T47D (cell line): ENCODE results near the gene DNAJC1.
"Not testable (repeated sequence)": the region's sequence is repeated elsewhere in the genome, so short reads cannot be mapped to it uniquely, and the experiment has no call there.

ENCODE experiments used
- DNase-seq, 2 experiments: peaks; one replicate each; pipeline versions ENCODE4 v3.0.0 to v3.0.0-alpha.2; 2011 to 2012; ENCODE audit warnings: low read depth in 1 of 2, low spot score in 1 of 2
- JUND ChIP-seq: IDR thresholded peaks from 2 replicates; pipeline ENCODE4 v1.6.1; 2012; ENCODE audit warnings: low read depth
- in situ Hi-C: cut with HindIII; loops from 2 replicates; pipeline ENCODE4 v1.10.0; 2016; ENCODE audit warnings: low sequenced_read_pairs, low pct_unique_long_range_greater_than_20kb

The DNAJC1 gene, protein sequence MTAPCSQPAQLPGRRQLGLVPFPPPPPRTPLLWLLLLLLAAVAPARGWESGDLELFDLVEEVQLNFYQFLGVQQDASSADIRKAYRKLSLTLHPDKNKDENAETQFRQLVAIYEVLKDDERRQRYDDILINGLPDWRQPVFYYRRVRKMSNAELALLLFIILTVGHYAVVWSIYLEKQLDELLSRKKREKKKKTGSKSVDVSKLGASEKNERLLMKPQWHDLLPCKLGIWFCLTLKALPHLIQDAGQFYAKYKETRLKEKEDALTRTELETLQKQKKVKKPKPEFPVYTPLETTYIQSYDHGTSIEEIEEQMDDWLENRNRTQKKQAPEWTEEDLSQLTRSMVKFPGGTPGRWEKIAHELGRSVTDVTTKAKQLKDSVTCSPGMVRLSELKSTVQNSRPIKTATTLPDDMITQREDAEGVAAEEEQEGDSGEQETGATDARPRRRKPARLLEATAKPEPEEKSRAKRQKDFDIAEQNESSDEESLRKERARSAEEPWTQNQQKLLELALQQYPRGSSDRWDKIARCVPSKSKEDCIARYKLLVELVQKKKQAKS

GRCh38 chr10:22003177-22003963 is at the start of gene DNAJC1:
DNAJC1 (minus strand) TSS chr10:22003730; CDS start chr10:22003434, 296 bp downstream.
- no peak for TF ChIP-seq JUND
- peak; percentile 67 to 95 for DNase-seq
- in situ Hi-C loops: no loop called here

GRCh38 chr10:22053048-22053447 is 49.5 kb upstream of the DNAJC1 start:
- DNase-seq: no peak
- in situ Hi-C loops: no loop called here
- no peak for TF ChIP-seq JUND

- DNase-seq: no peak
Observed at GRCh38 chr10:22049635-22050034, 46.1 kb upstream of the DNAJC1 start.

DNA sequence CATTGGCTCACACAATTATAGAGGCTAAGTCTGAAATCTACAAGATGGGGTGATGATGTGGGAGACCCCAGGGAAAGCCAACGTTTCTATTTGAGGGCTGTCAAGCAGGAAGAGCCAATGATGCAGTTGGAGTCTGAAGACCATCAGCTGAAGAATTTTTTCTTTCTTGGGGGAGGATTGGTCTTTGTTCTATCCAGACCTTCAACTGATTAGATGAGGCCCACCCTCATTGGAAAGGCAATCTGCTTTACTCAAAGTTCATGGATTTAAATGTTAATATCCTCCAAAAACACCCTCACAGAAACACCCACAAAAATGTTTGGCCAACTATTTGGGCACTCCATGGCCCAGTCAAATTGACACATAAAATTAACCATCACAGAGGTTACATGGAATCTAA is 44.3 kb upstream of the DNAJC1 start:
- no peak for TF ChIP-seq JUND
- no peak for DNase-seq
- in situ Hi-C loops: no loop called here

More at GRCh38 chr10:22049635-22050034, 46.1 kb upstream of the DNAJC1 start:
- no peak for TF ChIP-seq JUND
- in situ Hi-C loops: no loop called here

GRCh38 chr10:22043327-22043633 is 39.8 kb upstream of the DNAJC1 start:
- DNase-seq: no peak
- in situ Hi-C loops: no loop called here

DNA sequence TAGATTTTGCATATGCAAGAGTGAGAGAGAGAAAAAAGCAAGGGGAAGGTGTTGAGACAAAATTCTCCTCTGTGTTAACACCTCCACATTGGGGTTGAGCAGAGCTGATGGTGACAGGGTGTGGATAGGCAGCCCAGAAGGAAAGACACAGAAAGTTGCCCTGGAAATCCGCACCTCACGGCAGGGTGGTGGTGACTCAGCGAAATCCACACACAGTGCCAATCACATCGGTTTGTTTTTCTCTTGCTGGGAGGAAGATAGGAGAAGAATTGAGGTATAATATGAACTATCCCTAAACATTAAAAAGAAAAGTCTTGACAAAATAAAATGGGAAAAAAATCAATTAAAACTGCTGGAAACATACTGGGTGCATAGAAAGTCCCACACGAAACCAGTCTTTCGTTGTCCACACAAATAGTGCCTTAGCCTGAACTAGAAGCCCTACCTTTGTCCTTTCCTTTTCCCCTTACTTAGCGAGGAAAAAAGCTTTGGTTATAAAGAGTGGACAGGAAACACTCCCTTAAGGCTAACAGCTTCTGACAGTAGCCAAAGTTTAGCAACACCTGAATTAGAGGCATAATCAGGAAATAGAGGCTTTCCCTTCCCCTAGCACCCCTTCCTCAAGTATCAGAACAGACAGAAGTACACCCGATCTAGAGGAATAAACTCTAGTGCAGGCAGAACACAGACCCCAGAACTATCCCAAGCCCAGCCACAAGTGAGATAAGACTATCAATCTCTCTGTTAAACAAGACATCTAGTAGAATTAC is 39.2 kb upstream of the DNAJC1 start:
- no peak for TF ChIP-seq JUND
- in situ Hi-C loops: no loop called here
- DNase-seq: peak in 1 of 2 experiments; percentile 23

More at GRCh38 chr10:22043327-22043633, 39.8 kb upstream of the DNAJC1 start:
- TF ChIP-seq JUND: no peak

GRCh38 chr10:22034333-22034732 is 30.8 kb upstream of the DNAJC1 start:
- DNase-seq: no peak
- in situ Hi-C loops: no loop called here
- TF ChIP-seq JUND: no peak

DNA sequence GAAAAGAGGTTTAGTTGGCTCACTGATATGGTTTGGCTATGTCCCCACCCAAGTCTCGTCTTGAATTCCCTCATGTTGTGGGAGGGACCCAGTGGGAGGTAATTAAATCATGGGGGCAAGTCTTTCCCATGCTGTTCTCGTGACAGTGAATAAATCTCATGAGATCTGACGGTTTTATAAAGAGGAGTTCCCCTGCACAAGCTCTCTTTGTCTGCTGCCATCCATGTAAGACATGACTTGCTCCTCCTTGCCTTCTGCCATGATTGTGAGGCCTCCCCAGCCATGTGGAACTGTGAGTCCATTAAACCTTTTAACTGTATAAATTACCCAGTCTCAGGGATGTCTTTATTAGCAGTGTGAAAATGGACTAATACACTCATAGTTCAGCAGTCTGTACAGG is 28.7 kb upstream of the DNAJC1 start:
- in situ Hi-C loops, DNase-seq: not testable (repeated sequence)

GRCh38 chr10:22030421-22030820 is 26.9 kb upstream of the DNAJC1 start:
- no peak for DNase-seq
- in situ Hi-C loops: no loop called here
- TF ChIP-seq JUND: no peak

DNA sequence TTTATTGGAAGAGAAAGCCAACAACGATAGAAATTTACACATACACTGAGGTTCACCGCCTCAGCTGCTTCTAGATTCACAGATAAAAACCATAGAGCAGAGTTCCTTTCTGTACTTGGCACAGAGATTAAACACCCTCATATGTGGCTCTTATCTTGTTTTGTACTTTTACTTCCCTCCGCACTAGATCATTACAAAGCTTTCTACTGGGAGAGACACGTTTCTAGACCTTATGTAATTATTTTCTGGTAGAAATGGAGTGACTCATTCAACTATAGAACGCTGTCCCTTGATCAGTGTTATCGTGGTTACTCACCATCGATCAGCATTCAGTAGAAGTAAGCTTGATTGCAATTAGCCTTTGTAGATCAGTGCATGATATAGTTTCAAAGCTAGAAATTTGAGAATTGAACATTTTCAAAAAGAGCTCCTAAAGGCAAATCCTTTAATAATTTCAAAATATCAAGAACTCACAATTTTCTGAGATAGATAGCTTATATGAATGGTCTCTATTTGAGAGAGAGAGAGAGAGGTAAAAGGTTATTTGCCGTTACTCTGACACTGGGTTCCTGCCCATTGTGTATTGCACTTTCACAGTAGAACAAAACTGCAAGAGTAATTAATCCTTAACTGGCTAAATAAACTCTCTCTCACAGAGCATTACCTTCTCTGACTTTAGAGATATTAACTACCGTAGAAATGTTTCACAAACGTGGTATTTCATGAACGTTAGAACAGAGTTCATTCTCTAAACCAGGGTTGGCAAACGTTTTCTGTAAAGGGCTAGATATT is 26.1 kb upstream of the DNAJC1 start:
- TF ChIP-seq JUND: no peak
- in situ Hi-C loops: no loop called here
- DNase-seq: no peak

GRCh38 chr10:22027364-22028238 is 24.1 kb upstream of the DNAJC1 start:
- in situ Hi-C loops: no loop called here
- no peak for DNase-seq
- TF ChIP-seq JUND: no peak
